Astrocyte of the cerebellum (primary cell): ENCODE data around the gene ADORA1.

ENCODE experiments used
- DNase-seq: peaks from one replicate; pipeline ENCODE4 v3.0.0-alpha.2; 2011; ENCODE audit warnings: low read depth
- H3K4me3 ChIP-seq: 2 replicates; pipeline ENCODE4 v1.5.1; 2011; ENCODE audit warnings: mild to moderate bottlenecking, low read depth, low read length, moderate library complexity
- CTCF ChIP-seq: IDR thresholded peaks from 2 replicates; pipeline ENCODE4 v1.5.1; 2012; ENCODE audit warnings: low read length, low read depth, moderate library complexity, mild to moderate bottlenecking; ENCODE audit errors: missing control alignments
- in situ Hi-C: cut with HindIII; loops from 2 replicates; pipeline ENCODE4 v1.10.0; 2017; ENCODE audit warnings: low sequenced_read_pairs

The ADORA1 gene

GRCh38 chr1:203150511-203151297 is 23.2 kb downstream of the ADORA1 start:
- in situ Hi-C loops, result no loop called here
- no peak overlapping the region for H3K4me3 ChIP-seq
- TF ChIP-seq CTCF, result no peak
- no peak for DNase-seq

- DNase-seq, result no peak
- in situ Hi-C loops, result no loop called here
- no peak overlapping the region for H3K4me3 ChIP-seq
- no peak for TF ChIP-seq CTCF
Observed at GRCh38 chr1:203151362-203152157, 24.0 kb downstream of the ADORA1 start.

GRCh38 chr1:203152158-203153034 is 24.9 kb downstream of the ADORA1 start:
- no peak overlapping the region for H3K4me3 ChIP-seq
- in situ Hi-C loops, result no loop called here
- peak; percentile 67 for DNase-seq
- TF ChIP-seq CTCF, result no peak

- TF ChIP-seq CTCF, result no peak
- in situ Hi-C loops, result no loop called here
- no peak overlapping the region for H3K4me3 ChIP-seq
- no peak for DNase-seq
Observed at GRCh38 chr1:203153051-203153988, 25.8 kb downstream of the ADORA1 start.

GRCh38 chr1:203153989-203154821 is 26.7 kb downstream of the ADORA1 start:
- no peak for DNase-seq
- H3K4me3 ChIP-seq, result no peak overlapping the region
- in situ Hi-C loops, result no loop called here
- no peak for TF ChIP-seq CTCF
